Transverse colon (tissue), 4 donors: ENCODE measurements around the gene POU3F3. TPM values are rescaled to one million over a fixed set of nuclear protein-coding genes. Genes with fewer than 3 reads are reported as not detected.
A peak's percentile ranks its signal among the peaks of the same experiment; 100 is the strongest.

Experiments
- DNase-seq: peaks from one replicate; pipeline ENCODE4 v3.0.0-alpha.2; 2019
- H3K27ac ChIP-seq, 4 donors: fragments of 200-600 bp; sonication (generic); 2 replicates each; pipeline ENCODE4 v1.5.1; 2016 to 2018; ENCODE audit warnings: inconsistent platforms in 4 of 4
- H3K27me3 ChIP-seq: fragments of 200-600 bp; sonication (generic); 2 replicates; pipeline ENCODE4 v1.5.1; 2017; ENCODE audit warnings: inconsistent platforms
- H3K36me3 ChIP-seq, 4 donors: fragments of 200-600 bp; sonication (generic); 2 replicates each; pipeline ENCODE4 v1.5.1; 2017 to 2019; ENCODE audit warnings: inconsistent platforms in 4 of 4
- H3K4me1 ChIP-seq, 4 donors: fragments of 200-600 bp; sonication (generic); 2 replicates each; pipeline ENCODE4 v1.5.1; 2017 to 2020; ENCODE audit warnings: inconsistent platforms in 4 of 4
- H3K4me3 ChIP-seq, 4 donors: fragments of 200-600 bp; sonication (generic); 1 replicate in 1 of 4; 2 replicates in 3 of 4; pipeline versions ENCODE4 v1.5.1 to v1.6.1; 2017 to 2019; ENCODE audit warnings: inconsistent platforms in 4 of 4
- H3K9me3 ChIP-seq, 2 donors: fragments of 200-600 bp; sonication (generic); 2 replicates each; pipeline ENCODE4 v1.5.1; 2017 to 2019; ENCODE audit warnings: inconsistent platforms in 2 of 2
- EP300 ChIP-seq: sonication (generic); formaldehyde crosslinking; IDR thresholded peaks from one replicate; pipeline ENCODE4 v1.6.1; 2017; ENCODE audit warnings: antibody characterized with exemption, low read depth
- POLR2A ChIP-seq: fragments of 450-650 bp; IDR thresholded peaks from one replicate; pipeline ENCODE4 v1.6.1; 2016; ENCODE audit warnings: antibody characterized with exemption, mild to moderate bottlenecking, moderate library complexity
- POLR2AphosphoS5 ChIP-seq, 3 donors: sonication (generic); formaldehyde crosslinking; IDR thresholded peaks; one replicate each; pipeline ENCODE4 v1.6.1; 2016; ENCODE audit warnings: antibody characterized with exemption in 3 of 3
- WGBS, 2 donors: methylation state at CpG; one replicate each; pipeline ENCODE4 v1.1.5; 2018; ENCODE audit warnings: low coverage in 1 of 2; 5-methylcytosine and 5-hydroxymethylcytosine counted together
- in situ Hi-C, 4 donors: fragments of 200-750 bp; cut with MboI; loops; one replicate each; pipeline versions ENCODE4 v1.15.0 to v1.15.1; 2017; ENCODE audit warnings: low sequenced_read_pairs in 3 of 4, low pct_ligation_motif_present in 1 of 4, low pct_unique_long_range_greater_than_20kb in 1 of 4
- intact Hi-C: fragments of 100-400 bp; cut with DNase I; formaldehyde crosslinking; loops from one replicate; pipeline ENCODE4 v1.15.1; 2023; ENCODE audit warnings: low total_unique reads
- total RNA-seq, 4 donors: library from RNA; depleted of rRNA; stranded (reverse); fragments of >200 nt; gene quantifications; one replicate each; pipeline ENCODE4 v1.1.0, GENCODE V29; 2016
- TF ChIP-seq, protein P1 (sequence below), 5 experiments: fragments of 200-600 bp in 3 of 5; fragments of 450-650 bp in 2 of 5; sonication (generic) in 3 of 5; IDR thresholded peaks; 1 replicate in 2 of 5; 2 replicates in 3 of 5; pipeline ENCODE4 v1.5.1; 2016 to 2017; ENCODE audit warnings: antibody characterized with exemption in 5 of 5, inconsistent platforms in 3 of 5, mild to moderate bottlenecking in 2 of 5, moderate library complexity in 1 of 5

The POU3F3 gene
- total RNA-seq, 4 donors from 2014 or later = 0.14 to 0.32 TPM; not detected in 2

DNA sequence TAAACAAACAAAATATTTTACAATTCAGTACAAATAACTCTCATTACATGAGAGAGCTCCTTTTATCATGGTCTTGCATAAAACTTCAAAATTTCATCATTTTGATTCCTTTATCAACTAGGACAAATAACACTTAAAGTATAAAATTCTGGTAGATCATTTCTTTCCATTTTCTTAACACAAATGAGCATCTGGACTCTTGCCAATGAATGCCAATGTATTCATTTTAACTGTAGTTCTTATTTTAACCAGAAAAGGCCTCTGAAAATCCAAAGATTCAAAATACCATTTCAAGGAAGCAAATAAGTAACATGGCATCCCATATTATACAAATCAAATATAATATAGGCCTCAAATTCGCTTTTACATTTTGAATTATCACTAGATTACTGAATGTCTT is 13.8 kb upstream of the POU3F3 start:
- 85% methylated on average over 1 of the region's 1 CpG for WGBS, 2 donors
- no peaks in the 10 kb centered on the region for H3K36me3 ChIP-seq
- no peak overlapping the region for H3K27ac ChIP-seq
- peaks cover 0 to 23% (median 16%) of the 10 kb centered on the region in 4 donors for H3K4me1 ChIP-seq
- H3K27me3 ChIP-seq = peaks cover 81% of the 10 kb centered on the region
- intact Hi-C loops = no loop called here
- H3K9me3 ChIP-seq = no peaks in the 10 kb centered on the region
- no peak for DNase-seq
- in situ Hi-C loops = no loop called here
- no peak for TF ChIP-seq EP300
- TF ChIP-seq, protein P1, sequence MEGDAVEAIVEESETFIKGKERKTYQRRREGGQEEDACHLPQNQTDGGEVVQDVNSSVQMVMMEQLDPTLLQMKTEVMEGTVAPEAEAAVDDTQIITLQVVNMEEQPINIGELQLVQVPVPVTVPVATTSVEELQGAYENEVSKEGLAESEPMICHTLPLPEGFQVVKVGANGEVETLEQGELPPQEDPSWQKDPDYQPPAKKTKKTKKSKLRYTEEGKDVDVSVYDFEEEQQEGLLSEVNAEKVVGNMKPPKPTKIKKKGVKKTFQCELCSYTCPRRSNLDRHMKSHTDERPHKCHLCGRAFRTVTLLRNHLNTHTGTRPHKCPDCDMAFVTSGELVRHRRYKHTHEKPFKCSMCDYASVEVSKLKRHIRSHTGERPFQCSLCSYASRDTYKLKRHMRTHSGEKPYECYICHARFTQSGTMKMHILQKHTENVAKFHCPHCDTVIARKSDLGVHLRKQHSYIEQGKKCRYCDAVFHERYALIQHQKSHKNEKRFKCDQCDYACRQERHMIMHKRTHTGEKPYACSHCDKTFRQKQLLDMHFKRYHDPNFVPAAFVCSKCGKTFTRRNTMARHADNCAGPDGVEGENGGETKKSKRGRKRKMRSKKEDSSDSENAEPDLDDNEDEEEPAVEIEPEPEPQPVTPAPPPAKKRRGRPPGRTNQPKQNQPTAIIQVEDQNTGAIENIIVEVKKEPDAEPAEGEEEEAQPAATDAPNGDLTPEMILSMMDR (IDR thresholded peaks at IDR 0.05) = no peak
- no peak for TF ChIP-seq POLR2AphosphoS5 (IDR thresholded peaks at IDR 0.05)
- no peak for TF ChIP-seq POLR2A
- no peak overlapping the region for H3K4me3 ChIP-seq

DNA sequence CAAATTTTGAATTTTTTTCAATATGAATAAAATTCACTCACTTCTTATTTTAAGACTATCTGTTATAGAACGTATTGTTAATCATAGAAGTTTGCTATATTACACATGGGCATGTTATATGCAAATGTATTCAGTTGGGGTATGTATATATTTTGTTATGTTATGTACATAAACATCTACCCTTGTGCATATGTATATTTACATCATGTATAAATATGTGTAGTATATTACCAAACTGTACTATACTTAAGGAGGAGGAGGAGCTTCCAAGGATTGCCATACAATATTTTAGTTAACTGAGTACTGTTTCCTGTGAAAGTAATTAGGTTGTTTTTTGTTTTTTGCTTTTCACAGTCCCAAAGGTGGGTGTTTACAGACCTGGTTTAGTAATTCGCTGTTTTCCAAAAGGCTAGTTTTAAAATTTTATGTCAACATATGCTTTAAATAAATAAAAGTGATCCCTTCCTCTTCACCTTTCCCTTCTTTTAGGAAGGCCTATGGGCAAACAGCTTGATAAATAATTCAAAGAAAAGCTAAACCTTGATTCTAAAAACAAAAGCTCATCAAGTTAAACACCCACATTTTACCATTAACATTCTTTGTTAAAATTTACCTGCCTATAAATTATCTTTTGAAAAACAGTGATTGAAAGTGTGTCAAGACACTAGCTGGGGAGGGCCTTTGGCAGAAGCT is 12.9 kb upstream of the POU3F3 start:
- DNase-seq = no peak
- Histone ChIP-seq H3K9me3 (no peaks in the 10 kb centered on the region), H3K36me3 (no peaks in the 10 kb centered on the region), H3K27ac (no peak overlapping the region), H3K4me1 (peaks cover 0 to 25% (median 17%) of the 10 kb centered on the region in 4 donors), H3K4me3 (no peak overlapping the region), H3K27me3 (peaks cover 83% of the 10 kb centered on the region)
- intact Hi-C loops = no loop called here
- in situ Hi-C loops = no loop called here
- 75 to 86% methylated on average over 2 of the region's 2 CpGs for WGBS, 2 donors
- TF ChIP-seq POLR2A = no peak
- TF ChIP-seq POLR2AphosphoS5 (IDR thresholded peaks at IDR 0.05) = no peak
- no peak for TF ChIP-seq EP300

DNA sequence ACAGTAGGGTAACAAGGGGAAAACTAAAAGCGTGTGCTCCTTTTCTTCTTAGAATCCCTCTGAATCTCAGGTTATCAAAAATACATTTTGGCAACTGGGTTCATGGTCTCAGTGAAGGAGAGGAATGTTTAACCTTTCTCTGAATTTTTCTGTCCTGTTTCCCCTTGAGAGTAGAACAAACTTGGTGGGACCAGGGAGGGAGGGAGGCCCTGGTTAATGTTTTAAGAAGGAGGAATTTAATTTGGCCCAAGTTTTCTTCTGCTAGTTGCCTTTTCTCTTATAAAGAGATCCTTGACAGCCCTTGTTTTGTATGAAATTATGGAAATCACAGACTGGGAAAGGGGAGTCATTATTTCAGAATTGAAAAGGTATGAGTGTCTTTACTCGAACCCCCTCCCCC is 12.2 kb upstream of the POU3F3 start:
- Histone ChIP-seq H3K4me1 (peaks cover 0 to 25% (median 17%) of the 10 kb centered on the region in 4 donors), H3K27ac (no peak overlapping the region), H3K9me3 (no peaks in the 10 kb centered on the region), H3K36me3 (no peaks in the 10 kb centered on the region), H3K27me3 (peaks cover 89% of the 10 kb centered on the region), H3K4me3 (no peak overlapping the region)
- WGBS, 2 donors = 80 to 100% methylated on average over 1 to 2 of the region's 2 CpGs
- DNase-seq = no peak
- TF ChIP-seq EP300 = no peak
- TF ChIP-seq, protein P1 (IDR thresholded peaks at IDR 0.05) = no peak
- no peak for TF ChIP-seq POLR2AphosphoS5 (IDR thresholded peaks at IDR 0.05)
- no peak for TF ChIP-seq POLR2A
- intact Hi-C loops (no loop called here), in situ Hi-C loops (no loop called here)

DNA sequence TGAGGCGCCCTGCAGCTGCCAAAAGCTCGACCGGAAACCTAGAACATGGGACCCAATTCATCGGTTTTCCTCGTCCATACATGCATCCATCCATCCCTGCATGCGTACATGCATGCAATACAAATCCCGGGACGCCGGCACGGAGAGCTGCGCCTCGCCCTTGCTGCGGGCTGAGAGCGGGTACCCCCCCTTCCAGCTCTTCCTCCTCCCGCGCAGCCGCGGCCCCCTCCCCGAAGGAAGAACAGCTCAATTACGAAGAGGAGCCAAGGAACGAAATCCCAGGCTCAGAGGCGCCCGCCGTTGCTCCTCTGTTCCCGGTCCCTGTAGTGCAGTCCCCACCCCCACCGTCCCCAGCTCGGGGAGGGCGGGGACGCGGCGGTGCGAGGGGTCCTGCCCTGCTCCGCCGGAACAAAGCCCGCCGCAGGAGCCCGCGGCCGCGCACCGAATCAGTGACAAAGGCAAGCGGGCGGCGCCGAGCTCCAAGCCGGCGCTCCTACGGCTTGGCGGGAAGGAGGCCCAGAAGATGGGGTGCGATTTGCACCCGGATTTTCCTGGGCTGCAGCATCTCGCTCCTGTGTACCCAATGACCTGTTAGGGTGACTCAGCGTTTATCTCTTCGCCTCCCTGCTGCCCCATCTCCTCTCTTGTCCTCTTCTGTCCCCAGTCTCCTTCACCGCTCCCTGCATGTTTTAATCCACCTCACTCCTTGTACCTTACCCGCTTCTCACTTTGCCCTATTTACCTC is 8.9 kb upstream of the POU3F3 start:
- DNase-seq = no peak
- Histone ChIP-seq H3K27me3 (peaks cover 98% of the 10 kb centered on the region), H3K9me3 (no peaks in the 10 kb centered on the region), H3K27ac (no peak overlapping the region), H3K4me3 (peak overlapping the region in 2 of 4 donors; percentile 0 to 11), H3K4me1 (peaks cover 0 to 29% (median 17%) of the 10 kb centered on the region in 4 donors), H3K36me3 (no peaks in the 10 kb centered on the region)
- in situ Hi-C loops (no loop called here), intact Hi-C loops (no loop called here)
- TF ChIP-seq POLR2AphosphoS5 (IDR thresholded peaks at IDR 0.05) (no peak), POLR2A (no peak), EP300 (no peak)
- TF ChIP-seq, protein P1 (IDR thresholded peaks at IDR 0.05) = no peak
- WGBS, 2 donors = 7 to 26% methylated on average over 2 to 28 of the region's 56 CpGs
